GM23338 (cell line): ENCODE results near the gene PRR23A. TPM values are rescaled to one million over a fixed set of nuclear protein-coding genes. Genes with fewer than 3 reads are reported as not detected.

ENCODE experiments used
- CREB1 ChIP-seq: fragments of 250-450 bp; sonication (Bioruptor Pico); IDR thresholded peaks from 2 replicates; pipeline ENCODE4 v1.5.0; 2020; ENCODE audit warnings: low read depth, mild to moderate bottlenecking, moderate library complexity
- NANOG ChIP-seq: IDR thresholded peaks from 2 replicates; pipeline ENCODE4 v1.6.1; 2016; ENCODE audit warnings: antibody characterized with exemption, borderline replicate concordance
- POLR2AphosphoS5 ChIP-seq: IDR thresholded peaks from 2 replicates; pipeline ENCODE4 v1.6.1; 2016; ENCODE audit warnings: antibody characterized with exemption, low read depth
- ZNF331 ChIP-seq: fragments of 250-450 bp; sonication (Bioruptor Pico); IDR thresholded peaks from 2 replicates; pipeline ENCODE4 v1.5.0; 2020; ENCODE audit warnings: low read depth, mild to moderate bottlenecking, moderate library complexity
- polyA plus RNA-seq: library from polyadenylated mRNA; unstranded; fragments of >200 nt; fragmentation: Nextera tagmentation; extraction: Ambion mirVana; gene quantifications from 2 replicates; pipeline ENCODE4 v1.2.1, GENCODE V29; 2016
- total RNA-seq: library from RNA; depleted of rRNA; stranded (reverse); fragments of >200 nt; shearing (Covaris generic); gene quantifications from 2 replicates; pipeline ENCODE4 v1.2.3, GENCODE V29; 2014; rRNA removed
- TF ChIP-seq, protein P1 (sequence below), 2 experiments: fragments of 200-600 bp in 1 of 2; sonication (generic) in 1 of 2; conservative IDR thresholded peaks; 2 replicates each; pipeline versions ENCODE4 v1.5.1 to v1.6.1; 2016 to 2017; ENCODE audit warnings: antibody characterized with exemption in 2 of 2, low read depth in 2 of 2, mild to moderate bottlenecking in 2 of 2, moderate library complexity in 1 of 2
- TF ChIP-seq, protein P2 (sequence below): fragments of 250-450 bp; sonication (Bioruptor Pico); IDR thresholded peaks from 2 replicates; pipeline ENCODE4 v1.5.0; 2020; ENCODE audit warnings: mild to moderate bottlenecking, moderate library complexity

Gene PRR23A
- total and polyA plus RNA-seq, 2 experiments from 2014 or later: not detected

DNA sequence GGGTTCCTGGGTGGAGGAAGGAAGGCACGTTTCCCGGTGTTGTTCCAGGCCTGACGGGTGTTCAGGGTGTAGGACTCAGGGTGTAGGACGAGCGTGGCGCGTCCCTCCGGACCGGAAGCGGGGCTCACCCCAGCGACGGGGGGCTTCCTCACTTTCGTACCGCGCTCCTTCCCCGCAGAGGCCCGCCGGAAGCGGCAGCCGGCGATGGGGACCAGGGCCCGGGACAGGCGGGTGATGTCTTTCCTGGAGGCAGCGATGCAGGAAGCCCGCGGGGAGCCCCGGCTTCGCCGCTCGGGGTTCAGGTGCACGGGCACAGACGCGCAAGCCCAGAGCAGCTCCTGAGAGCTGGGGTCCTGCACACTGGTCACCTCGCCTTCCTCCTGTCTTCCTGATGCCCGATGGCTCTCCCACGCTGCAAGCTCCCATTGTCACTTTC, 45.6 kb downstream of the PRR23A start (continued):
- TF ChIP-seq, protein P1, sequence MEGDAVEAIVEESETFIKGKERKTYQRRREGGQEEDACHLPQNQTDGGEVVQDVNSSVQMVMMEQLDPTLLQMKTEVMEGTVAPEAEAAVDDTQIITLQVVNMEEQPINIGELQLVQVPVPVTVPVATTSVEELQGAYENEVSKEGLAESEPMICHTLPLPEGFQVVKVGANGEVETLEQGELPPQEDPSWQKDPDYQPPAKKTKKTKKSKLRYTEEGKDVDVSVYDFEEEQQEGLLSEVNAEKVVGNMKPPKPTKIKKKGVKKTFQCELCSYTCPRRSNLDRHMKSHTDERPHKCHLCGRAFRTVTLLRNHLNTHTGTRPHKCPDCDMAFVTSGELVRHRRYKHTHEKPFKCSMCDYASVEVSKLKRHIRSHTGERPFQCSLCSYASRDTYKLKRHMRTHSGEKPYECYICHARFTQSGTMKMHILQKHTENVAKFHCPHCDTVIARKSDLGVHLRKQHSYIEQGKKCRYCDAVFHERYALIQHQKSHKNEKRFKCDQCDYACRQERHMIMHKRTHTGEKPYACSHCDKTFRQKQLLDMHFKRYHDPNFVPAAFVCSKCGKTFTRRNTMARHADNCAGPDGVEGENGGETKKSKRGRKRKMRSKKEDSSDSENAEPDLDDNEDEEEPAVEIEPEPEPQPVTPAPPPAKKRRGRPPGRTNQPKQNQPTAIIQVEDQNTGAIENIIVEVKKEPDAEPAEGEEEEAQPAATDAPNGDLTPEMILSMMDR (conservative IDR thresholded peaks at IDR 0.05; ENCODE audit: low read depth in 2 of 2): no peak
- TF ChIP-seq ZNF331 (CRISPR knock-in tag): no peak
- TF ChIP-seq, protein P2, sequence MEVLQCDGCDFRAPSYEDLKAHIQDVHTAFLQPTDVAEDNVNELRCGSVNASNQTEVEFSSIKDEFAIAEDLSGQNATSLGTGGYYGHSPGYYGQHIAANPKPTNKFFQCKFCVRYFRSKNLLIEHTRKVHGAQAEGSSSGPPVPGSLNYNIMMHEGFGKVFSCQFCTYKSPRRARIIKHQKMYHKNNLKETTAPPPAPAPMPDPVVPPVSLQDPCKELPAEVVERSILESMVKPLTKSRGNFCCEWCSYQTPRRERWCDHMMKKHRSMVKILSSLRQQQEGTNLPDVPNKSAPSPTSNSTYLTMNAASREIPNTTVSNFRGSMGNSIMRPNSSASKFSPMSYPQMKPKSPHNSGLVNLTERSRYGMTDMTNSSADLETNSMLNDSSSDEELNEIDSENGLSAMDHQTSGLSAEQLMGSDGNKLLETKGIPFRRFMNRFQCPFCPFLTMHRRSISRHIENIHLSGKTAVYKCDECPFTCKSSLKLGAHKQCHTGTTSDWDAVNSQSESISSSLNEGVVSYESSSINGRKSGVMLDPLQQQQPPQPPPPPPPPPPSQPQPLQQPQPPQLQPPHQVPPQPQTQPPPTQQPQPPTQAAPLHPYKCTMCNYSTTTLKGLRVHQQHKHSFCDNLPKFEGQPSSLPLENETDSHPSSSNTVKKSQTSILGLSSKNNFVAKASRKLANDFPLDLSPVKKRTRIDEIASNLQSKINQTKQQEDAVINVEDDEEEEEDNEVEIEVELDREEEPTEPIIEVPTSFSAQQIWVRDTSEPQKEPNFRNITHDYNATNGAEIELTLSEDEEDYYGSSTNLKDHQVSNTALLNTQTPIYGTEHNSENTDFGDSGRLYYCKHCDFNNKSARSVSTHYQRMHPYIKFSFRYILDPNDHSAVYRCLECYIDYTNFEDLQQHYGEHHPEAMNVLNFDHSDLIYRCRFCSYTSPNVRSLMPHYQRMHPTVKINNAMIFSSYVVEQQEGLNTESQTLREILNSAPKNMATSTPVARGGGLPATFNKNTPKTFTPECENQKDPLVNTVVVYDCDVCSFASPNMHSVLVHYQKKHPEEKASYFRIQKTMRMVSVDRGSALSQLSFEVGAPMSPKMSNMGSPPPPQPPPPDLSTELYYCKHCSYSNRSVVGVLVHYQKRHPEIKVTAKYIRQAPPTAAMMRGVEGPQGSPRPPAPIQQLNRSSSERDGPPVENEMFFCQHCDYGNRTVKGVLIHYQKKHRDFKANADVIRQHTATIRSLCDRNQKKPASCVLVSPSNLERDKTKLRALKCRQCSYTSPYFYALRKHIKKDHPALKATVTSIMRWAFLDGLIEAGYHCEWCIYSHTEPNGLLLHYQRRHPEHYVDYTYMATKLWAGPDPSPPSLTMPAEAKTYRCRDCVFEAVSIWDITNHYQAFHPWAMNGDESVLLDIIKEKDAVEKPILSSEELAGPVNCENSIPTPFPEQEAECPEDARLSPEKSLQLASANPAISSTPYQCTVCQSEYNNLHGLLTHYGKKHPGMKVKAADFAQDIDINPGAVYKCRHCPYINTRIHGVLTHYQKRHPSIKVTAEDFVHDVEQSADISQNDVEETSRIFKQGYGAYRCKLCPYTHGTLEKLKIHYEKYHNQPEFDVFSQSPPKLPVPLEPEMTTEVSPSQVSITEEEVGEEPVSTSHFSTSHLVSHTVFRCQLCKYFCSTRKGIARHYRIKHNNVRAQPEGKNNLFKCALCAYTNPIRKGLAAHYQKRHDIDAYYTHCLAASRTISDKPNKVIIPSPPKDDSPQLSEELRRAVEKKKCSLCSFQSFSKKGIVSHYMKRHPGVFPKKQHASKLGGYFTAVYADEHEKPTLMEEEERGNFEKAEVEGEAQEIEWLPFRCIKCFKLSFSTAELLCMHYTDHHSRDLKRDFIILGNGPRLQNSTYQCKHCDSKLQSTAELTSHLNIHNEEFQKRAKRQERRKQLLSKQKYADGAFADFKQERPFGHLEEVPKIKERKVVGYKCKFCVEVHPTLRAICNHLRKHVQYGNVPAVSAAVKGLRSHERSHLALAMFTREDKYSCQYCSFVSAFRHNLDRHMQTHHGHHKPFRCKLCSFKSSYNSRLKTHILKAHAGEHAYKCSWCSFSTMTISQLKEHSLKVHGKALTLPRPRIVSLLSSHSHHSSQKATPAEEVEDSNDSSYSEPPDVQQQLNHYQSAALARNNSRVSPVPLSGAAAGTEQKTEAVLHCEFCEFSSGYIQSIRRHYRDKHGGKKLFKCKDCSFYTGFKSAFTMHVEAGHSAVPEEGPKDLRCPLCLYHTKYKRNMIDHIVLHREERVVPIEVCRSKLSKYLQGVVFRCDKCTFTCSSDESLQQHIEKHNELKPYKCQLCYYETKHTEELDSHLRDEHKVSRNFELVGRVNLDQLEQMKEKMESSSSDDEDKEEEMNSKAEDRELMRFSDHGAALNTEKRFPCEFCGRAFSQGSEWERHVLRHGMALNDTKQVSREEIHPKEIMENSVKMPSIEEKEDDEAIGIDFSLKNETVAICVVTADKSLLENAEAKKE: no peak
- TF ChIP-seq CREB1 (CRISPR knock-in tag): no peak
- TF ChIP-seq NANOG: no peak
- TF ChIP-seq POLR2AphosphoS5: no peak

Other genes with a start within 250 kb of the PRR23A start
- 32.1 and 32.4 TPM in 2 replicates for gene PIK3CB, start 171.3 kb downstream of the PRR23A start, total RNA-seq
- 11.7 and 13.3 TPM in 2 replicates for gene PIK3CB, start 171.3 kb downstream of the PRR23A start, polyA plus RNA-seq
- 2.3 and 3.5 TPM in 2 replicates for gene FOXL2, start 59.1 kb downstream of the PRR23A start, total RNA-seq
- 0.89 and 1.2 TPM in 2 replicates for gene FOXL2, start 59.1 kb downstream of the PRR23A start, polyA plus RNA-seq
- 10.0 and 15.6 TPM in 2 replicates for gene FOXL2NB, start 59.1 kb downstream of the PRR23A start, total RNA-seq
- gene FOXL2NB, start 59.1 kb downstream of the PRR23A start, polyA plus RNA-seq: 9.3 and 11.2 TPM in 2 replicates
- not detected in 2 replicates for gene PRR23B, start 14.7 kb upstream of the PRR23A start, total RNA-seq
- gene PRR23B, start 14.7 kb upstream of the PRR23A start, polyA plus RNA-seq: not detected in 2 replicates
- gene PRR23C, start 38.6 kb upstream of the PRR23A start, total RNA-seq: not detected in 2 replicates
- not detected in 2 replicates for gene PRR23C, start 38.6 kb upstream of the PRR23A start, polyA plus RNA-seq